Amniotic stem cell (primary cell): ENCODE measurements around the gene SERAC1.

Experiments
- DNase-seq: peaks from one replicate; lab custom pipeline; 2025; lab: John Stamatoyannopoulos, UW

Gene SERAC1

DNA sequence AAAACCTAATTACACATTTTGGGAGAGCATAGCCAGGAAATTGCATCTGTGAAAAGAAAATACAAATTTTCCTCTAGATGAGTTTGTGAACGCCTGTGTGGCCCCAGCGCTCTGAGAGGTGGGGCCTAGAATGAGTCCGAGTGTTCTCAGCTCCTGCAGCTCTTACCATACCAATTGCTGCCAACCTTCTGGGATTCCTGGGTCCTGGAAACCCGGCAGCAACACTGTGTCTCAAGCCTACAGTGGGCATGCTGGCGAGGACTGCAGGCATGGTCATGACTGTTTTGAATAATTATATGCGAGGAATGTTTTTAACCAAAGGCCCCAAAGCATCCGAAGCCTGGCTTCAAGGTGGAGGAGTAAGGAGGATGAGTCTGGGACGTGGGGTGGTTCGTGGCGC is 90.4 kb downstream of the SERAC1 start:
- DNase-seq = no peak

DNA sequence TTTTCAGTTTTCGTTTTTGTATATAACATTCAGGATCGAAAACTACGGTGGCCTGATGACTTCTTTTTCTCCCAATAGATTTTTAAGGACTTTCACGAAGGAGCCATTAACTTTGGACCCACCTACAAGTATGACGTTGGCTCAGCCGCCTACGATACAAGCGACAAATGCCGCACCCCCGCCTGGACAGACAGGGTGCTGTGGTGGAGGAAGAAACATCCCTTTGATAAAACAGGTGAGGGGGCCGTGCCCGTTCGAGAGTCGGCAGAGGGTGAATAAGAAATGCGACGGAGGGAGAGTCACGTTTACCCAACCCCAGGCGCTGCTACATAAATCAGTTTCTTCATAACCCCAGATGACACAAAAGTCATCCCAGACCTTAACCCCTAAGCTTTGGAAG is 91.5 kb downstream of the SERAC1 start:
- DNase-seq = no peak

DNA sequence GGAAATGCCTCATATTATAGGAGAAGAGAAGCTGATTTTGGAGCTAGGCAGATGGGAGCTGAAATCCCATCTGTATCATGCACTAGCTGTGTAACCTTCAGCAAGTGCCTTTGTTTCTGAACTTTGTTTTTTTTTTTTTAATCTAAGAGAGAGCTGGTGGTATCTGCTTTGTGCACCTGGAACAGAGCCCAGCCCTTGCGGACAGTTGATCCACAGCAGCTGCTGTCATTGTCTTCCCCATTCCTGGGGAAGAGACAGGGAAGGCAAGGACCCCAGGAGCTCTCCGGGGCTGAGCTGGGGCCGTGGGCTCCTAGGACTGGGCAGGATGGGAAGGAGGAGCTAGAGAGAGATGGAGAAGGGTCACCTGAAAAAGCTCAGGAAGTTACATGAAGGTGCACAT is 94.3 kb downstream of the SERAC1 start:
- DNase-seq = no peak

DNA sequence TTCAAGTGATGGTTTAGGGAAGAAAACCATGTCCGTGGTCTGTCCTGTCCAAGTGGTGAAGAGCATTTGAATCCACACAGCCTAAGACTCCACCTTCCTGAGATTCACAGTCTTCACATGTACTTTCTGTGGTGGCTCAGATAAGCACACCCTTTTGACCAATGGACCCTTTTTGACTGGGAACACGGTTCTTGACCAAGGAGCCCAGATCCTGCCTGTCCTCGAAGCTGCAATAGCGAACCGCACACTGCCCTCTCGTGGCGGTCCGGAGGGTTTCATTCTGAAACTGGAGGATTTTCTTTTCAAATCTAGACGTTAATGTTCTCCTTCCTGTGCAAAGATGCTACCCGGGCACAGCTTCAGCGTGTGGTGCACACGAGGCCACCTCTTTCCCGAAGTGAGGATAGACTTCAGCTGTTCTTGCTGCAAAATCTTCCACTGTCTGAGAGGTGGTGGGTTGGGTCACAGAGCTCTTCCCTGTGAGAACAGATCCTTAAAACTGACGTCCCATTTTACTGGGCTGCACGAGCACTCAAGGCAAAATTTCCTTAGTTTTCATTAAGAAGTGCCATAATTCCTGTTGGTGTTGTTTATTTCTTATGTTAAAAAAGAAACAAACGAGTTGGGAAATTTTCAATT is 95.9 kb downstream of the SERAC1 start:
- DNase-seq = peak; percentile 18

DNA sequence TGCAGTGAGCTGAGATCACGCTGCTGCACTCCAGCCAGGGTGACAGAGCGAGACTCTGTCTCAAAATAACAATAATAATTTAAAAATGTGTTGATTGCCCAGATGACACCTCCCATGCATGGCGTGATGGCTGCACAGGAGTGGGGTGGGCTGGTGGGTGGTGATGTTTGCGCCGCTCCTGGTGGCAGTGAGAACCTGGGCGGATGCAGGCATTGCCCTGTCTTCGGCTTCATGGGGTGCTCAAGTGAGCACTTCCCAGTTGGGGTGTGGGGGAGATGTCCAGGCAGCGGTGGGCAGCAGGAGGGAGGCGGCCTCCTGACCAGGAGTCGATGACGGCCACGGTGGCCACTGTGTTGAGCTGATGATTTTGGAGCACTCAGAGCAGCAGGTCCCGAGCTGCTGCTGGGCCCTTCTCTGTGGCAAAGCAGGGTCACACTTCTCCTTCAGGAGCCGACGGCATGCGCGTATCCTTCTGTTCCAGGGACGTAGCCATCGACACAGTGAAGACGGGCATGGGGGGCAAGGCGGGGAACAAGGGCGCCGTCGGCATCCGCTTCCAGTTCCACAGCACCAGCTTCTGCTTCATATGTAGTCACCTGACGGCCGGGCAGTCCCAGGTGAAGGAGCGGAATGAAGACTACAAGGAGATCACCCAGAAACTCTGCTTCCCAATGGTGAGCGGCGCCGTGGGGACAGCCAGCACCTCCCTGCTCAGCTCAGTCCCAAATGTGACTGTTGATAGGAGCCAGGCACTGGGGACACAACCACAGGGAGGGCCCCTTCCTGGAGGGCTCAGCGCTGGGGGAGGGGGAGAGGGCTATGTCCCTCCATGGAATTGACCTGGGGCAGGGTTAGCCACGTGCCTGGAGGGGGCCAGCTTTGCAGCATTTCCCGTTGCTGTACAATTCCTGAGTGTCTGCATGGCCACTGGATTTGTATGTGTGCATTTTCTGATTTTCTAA is 96.7 kb downstream of the SERAC1 start:
- DNase-seq = no peak

DNA sequence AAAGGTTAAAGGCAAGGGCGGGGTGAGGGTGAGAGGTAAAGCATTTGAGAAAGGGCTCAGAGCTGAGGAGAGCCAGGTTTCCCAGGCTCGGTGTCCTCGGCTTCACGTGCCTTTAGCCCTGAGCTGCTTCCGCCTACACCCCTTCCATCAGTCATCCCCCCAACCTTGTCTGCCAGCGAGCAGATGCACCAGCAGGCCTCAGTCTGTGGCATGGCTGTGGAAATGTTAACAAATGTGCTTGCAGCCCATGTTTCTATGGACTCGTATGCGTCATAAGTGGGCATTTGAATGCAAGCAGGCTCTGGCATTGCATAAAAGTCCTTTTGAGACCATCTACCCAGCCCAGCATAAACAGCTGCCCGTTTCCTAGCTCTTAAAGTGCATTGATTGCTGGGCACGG is 97.5 kb downstream of the SERAC1 start:
- no peak for DNase-seq

DNA sequence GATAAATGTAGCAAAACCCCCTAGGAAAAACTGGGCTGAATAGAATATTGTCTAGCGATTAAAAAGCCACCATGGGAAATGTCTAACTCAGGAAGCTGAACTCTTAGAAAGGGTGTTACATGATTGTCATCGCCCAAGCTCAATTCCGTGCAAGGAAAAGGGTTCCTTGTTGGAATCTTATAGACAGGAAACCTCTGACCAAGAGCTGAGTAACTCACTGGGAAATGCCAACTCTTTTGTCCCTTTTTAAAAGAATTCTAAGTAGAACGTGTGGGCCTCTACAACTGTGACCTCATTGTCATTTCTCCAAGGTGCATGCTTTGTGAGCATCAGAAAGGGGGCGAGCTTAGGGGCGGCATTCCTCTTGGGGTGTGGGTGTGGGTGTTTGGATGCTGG is 98.3 kb downstream of the SERAC1 start:
- peak; percentile 14 for DNase-seq

DNA sequence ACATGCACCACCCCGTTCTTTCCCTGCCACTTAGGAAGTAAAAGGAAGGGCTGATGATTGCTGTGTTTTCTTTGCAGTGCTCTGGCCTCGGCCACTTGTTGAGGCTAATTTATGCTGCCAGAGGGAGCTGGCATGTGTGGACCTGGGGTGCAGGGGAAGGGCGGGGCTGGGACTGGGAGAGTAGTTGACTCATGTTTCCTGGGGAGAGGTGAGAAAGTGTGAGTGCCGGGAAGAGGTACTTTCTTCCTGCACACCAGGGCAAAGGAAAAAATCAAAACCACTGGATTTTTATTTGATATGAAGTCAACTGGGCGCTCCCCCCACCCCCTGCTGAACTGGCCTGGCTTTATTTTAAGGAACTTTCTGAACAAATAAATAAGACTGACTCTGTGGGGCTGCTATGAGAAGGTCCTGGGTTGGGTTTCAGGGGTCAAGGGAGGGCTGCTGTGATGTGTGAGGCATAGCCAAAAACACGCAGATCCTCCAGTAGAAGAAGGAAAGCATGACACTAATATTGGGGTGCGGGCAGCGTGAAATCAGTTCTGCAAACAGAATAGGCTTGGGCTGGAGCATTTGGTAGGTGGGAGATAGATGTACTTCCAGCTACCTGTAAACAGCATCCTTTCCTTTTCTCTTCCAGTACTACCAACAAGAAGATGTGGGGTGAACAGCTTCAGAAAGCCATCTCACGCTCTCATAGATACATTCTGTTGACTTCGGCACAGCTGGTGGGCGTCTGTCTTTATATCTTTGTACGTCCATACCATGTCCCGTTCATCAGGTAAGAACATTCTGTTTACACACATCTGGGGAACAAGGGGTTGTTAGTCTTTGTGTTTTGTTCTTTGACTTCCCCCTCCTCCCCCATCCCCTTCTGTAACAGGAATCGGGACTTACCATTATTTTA is 98.9 kb downstream of the SERAC1 start:
- peak; percentile 11 for DNase-seq

DNA sequence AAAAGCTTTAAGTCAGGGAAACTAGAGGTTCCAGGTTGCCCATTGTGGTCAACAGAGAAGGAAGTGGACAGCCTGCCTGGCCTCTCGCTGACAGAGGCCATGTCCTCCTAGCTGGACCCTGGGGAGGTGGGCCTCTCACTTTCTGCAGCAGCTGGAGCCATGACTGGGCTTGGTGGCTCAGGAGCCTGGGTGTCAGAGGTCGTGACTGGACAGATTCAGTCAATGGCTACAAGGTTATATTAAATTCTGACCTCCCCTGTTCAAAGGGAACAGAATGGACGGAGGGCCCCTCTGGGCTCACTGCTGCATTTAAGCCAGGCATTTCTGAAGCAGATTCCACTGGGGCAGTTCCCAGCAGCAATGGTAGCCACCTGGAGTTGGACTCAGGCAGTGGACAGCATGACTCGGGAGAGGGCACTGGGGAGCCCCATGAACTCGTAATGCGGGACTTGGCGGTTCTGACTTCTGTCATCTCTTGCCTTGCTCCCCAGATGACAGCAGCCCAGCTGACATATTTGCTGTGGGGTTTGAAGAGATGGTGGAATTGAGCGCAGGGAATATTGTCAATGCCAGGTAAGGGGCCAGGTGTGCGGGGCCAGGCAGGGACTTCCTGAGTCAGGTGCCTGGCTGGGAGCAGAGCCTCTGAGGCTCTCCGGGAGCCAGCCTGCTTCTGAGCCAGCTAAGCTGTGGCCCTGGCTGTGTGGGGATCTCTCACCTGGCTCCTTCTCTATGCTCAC is 99.7 kb downstream of the SERAC1 start:
- no peak for DNase-seq

DNA sequence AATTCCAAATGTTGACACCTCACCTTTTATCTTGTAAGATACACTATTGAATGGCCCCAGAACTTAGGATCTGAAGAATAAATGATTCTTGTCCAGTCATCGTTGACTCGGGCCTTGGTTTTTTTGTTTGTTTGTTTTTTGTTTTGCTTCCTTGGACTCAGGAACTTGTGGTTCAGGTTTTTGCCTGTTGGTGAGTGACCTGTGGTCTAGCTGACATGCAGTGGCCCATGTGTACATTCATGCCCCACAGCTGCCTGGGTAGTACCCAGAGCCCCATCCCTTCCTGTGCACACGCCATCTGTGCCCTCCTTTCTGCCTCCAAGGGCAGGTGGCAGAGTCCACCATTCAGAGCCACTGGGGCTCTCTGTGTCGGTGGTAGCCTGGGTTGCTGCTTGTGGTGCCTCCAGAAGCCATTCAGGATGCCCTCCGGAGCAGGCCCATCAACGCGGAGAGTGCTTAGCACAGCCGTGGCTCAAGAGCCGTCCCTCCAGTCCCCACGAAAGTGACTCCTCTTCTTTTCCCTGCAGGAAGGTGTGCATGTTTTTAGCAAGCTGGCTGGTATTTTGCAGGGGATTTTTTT is 100.5 kb downstream of the SERAC1 start:
- DNase-seq = no peak

DNA sequence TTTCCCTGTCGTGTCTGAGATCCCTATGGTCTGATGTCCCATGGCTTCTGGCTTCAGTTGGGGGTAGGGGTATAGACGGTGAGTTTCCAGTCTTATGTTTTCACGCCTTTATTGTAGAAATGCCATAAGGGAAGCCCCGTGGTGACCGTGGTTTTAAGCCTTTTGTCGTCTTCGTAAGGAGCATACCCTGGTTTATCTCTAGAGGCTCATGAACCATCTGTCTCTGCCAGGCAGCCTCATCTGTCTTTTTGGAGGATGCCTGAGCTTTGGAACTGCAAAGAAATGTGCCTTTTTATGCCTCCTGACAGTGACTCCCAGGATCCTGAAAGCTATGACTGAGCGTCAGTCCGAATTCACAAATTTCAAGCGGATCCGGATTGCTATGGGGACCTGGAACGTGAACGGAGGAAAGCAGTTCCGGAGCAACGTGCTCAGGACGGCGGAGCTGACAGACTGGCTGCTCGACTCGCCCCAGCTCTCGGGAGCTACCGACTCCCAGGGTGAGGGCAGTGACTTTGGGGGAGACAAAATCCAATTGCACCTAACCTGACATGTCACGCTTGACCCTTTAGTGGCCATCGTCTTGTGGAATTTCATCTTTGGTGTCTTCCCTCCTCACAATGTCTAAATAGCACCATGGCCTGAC is 101.8 kb downstream of the SERAC1 start:
- DNase-seq = no peak

DNA sequence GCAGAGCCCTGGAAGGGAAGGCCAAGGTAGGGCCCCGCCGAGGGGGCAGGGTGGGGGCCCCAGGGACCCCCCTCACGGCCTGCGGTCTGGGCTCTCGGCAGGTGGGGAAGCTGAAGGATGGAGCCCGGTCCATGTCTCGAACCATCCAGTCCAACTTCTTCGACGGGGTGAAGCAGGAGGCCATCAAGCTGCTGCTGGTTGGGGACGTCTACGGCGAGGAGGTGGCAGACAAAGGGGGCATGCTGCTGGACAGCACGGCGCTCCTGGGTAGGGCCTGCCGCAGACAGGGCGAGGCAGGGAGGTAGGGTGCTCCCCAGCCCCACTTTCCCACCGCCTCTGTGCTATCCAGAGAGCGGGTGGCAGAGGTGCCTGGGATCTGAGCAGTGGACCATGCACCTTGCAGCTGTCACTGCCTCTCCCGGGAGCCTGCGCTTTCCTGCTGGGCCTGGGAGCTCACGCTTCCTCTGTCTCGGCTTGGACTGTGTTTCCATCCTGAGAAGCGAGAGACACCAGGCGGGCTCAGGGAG is 103.3 kb downstream of the SERAC1 start:
- no peak for DNase-seq

DNA sequence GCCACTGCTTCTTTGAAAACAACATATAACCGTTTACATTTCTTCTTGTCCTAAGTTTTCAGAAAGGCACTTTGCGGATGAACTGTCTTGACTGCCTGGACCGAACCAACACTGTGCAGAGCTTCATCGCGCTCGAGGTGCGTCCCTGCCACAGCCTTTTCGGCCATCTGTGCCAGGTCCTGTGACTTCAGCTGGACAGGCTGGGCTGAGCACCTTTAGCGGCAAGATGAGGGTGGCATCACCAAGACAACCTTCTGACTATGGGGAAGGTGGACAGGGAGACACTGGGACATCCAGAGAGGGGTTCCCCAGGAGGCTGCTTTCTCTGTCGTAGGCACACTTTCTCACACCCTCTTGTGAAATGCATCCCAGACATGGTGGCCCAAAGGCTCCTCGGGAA is 104.3 kb downstream of the SERAC1 start:
- no peak for DNase-seq

DNA sequence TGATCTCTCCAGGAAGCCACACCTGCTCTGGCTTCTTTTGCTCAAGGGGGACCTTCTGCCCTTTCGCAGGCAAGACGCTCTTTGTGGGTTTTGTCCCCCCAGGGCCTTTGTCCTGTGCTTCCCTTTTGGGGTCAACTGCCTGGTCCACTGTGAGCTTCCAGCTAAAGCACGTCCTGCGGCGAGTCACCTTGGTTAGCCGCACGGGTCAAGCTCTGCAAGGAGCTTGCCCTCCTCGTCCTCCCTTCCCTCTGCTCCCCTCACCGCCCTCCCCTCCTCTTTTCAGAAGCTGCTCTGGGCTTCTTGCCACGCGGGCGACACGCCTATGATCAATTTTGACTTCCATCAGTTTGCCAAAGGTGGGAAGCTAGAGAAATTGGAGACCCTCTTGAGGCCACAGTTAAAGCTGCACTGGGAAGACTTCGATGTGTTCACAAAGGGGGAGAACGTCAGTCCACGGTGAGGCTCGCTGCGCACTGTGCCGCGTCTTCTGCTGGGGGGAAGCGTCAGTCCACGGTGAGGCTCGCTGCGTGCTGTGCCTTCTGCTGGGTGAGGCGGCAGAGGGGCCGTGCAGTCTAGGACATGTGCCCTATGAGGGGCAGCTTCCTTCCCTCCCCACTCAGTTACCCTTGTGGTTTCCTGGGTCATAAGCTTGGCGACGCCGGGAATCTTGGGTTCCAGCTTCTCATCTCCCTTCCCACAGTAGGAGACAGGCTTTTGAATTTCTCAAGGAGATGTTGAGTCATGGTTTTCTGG is 106.2 kb downstream of the SERAC1 start:
- DNase-seq = no peak

DNA sequence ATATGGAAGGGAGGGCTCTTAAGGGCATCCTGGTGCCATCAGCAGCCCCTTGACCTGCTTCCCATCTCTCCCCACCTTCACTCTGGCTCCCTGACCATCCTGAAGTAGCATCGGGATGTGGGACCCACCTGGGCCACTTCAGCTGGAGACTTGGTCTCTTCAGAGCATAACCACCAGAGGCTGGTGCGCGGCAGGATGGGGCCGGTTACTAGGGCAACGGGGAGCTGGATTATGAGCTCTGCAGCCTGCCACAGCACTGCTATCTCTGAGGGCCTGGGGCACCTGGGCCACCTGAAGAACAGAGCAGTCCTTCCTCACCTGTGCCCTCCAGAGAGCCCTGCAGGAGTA is 106.7 kb downstream of the SERAC1 start:
- no peak for DNase-seq

DNA sequence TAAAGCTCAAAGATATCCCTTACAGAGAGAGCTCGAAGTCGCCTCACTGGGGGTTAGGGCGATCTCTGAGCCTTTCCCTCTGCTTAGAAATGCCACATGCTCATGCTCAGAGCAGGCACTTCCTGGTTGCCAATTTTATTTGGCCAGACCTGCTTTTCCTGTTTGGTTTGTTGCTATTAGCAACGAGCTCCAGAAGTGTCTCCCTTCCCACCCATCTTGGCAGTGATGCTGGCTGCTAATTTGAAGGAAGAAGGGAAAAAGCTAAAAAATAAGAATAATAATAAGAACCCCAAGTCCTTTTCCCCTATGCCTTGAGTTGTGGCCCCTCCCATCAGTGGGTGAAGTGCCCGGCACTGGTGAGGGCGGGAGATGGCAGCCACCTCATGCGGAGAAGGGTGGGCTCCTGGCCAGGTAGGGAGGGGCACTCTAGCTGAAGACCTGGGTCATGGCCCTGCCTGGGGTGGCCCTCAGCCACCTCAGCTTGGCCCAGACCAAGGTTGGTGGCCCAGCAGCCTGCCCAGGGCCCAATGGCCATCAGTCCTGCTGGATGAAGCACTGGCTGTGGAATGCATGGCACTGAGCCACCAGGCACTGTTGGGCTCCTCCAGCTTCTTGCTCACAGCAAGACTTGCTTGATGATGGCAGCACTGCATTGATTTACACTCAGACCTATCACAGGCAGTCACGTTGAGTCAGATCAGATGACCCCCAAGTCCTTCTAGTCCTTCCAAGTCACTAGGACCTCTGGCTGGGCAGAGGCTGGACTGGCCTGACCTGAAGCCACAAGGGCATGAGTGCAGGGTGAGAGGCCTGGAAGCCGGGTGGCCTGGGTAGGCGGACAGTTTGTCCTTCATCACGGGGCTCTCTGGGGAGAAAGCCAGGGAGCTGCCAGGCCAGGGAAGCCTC is 107.4 kb downstream of the SERAC1 start:
- DNase-seq = peak; percentile 52
